HG03575 (cell line): ENCODE data around the gene ACTR2.

Experiments
- ATAC-seq: cut with Tn5 transposase; IDR thresholded peaks from one replicate; pipeline ENCODE4 v1.9.1; 2021; ENCODE audit not compliant: unreplicated experiment, insufficient number of reproducible peaks, low FRiP score; ENCODE audit errors: extremely low read depth

ACTR2 gene

DNA sequence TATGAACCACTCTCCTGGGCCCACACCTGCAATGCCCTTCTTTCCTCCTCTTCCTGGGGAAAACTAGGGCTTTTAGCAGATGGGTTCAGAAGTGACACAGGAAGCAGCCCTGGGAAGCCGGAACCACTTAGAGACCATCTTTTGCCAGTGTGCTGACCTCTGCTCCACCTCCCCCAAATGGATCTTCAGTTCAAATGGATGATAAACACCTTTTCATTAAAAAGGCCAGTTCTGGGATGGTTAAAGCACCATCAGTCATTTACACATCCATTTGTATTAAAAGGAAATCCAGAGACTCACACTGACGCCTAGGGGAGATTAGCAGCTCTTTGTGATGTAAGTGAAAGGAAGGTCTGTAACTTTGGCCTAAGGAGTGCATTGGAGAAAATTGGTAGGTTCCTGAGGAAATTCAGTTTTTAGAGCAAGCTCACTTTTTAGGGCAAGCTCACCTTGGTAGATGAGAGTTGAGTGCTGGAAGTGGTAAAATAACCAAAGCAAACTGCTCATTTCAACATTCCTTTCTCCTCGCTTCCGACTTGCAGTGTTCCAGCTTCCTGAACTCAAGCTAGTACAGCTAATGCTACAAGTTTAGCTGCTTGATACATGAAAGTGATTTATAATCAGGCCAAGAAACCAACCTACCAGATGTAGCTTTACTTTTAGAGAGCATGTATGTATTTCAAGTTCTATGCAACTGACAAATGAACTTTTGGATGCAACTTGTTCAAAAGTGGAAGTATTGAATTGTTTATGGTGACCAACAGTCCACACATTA lies 47.7 kb downstream of the ACTR2 start:
- ATAC-seq, result no peak

DNA sequence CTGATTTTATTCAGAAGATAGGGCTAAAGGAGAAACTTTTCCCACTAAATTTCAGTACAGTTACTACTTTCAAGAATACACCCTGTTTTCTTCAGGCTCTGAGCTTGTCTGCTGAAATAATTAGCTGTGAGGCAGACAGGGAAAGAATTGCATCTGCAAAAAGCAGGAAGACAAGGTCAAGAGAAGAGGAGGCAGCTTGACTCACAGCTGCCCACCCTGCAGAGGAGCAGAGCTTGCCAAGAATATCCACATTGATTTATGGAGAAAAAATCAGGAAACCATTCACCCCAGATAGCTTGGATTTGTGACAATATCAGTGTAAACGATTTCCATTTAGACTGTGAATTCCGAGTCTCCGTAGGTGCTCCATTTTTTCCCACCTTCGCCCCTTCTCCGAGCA lies 49.0 kb downstream of the ACTR2 start:
- no peak for ATAC-seq

- ATAC-seq, result no peak
Measured at GRCh38 chr2:65277118-65277517, 49.5 kb downstream of the ACTR2 start.

GRCh38 chr2:65277791-65278483 lies 50.3 kb downstream of the ACTR2 start:
- no peak for ATAC-seq

DNA sequence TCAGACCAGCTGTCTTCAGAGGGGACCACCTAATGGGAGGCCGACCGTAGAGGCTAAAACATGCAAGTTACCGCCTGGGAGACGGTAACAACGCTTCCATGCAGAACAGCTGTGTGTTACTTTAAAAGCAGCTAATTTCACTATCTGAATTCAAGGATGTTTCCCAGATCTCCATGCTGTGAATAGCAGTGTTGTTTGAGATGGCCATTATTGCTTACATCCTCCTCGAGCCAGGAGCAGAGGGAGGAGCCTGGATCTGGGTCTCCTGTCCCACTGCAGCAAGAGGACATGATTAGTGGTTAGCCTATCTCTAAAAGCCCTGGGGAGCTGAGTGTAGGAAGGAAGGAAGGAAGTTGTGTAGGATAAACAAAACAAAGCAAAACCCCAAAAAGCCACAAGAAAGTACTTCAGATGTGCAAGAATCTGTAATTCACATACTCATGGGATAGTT lies 50.9 kb downstream of the ACTR2 start:
- ATAC-seq, result no peak

GRCh38 chr2:65279756-65280155 lies 52.1 kb downstream of the ACTR2 start:
- no peak for ATAC-seq

GRCh38 chr2:65281627-65282351 lies 54.2 kb downstream of the ACTR2 start:
- no peak for ATAC-seq

GRCh38 chr2:65282477-65283053 lies 54.9 kb downstream of the ACTR2 start:
- ATAC-seq, result no peak

- ATAC-seq, result no peak
Measured at GRCh38 chr2:65287364-65287763, 59.7 kb downstream of the ACTR2 start.

- ATAC-seq, result no peak
Measured at GRCh38 chr2:65291216-65292105, 63.8 kb downstream of the ACTR2 start.

DNA sequence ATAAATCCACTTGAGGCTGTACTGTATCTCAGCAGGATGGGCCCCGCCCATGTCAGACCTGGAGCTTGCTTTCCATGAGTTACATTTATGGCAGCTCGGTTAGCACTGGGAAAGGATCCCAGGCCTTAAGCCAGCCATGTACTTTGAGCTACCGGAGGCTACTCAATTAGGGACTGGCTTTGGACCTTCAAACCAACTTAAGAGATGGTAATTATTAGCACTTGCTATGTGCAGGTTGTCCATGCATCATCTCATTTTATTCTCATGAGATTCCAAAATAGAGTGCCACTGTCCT lies 64.4 kb downstream of the ACTR2 start:
- ATAC-seq, result no peak

DNA sequence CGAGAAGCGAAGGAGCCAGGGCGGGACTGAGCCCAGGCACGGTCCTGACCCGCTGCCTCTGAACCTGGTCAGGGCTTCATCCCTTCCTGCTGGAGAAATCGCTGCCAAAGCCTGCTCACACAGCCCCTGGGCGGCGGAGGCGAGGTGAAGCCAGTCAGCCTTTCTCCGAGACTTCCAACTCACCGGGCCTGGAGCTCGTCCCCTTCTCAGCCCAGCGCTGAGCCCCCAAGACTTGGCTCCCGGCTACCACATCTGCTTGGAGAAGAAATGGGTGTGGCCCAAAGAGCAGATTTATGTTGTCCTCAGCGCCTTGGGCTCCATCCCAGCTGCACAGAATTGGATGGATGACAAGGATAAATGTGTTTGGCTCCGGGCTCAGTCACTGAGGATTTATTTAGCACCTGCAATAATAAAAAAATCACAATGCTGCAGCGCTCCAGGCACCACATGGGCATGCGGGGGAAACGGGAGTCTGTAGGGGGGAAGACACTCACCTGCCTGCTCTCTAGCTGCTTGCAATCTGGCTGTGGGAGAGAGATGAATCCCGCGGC lies 64.9 kb downstream of the ACTR2 start:
- ATAC-seq, result no peak

DNA sequence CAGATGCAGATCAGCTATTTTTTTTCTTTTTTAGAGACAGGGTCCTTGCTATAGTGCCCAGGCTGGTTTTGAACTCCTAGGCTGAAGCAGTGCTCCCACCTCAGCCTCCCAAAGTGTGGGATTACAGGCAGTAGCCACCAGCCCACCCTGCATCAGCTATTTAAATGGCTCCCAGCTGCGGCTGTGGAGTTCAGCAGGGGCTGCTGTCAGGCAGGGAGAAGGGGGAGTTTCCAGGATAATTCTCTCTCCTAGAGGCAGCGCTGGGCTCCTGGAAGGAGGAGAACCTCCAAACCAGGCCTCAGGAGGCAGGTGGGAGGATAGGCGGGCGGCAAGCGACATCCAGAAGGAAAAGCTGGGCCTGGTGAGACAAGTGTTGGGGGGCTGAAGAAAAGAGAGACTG lies 65.7 kb downstream of the ACTR2 start:
- ATAC-seq, result no peak

GRCh38 chr2:65294136-65294535 lies 66.5 kb downstream of the ACTR2 start:
- ATAC-seq, result no peak

DNA sequence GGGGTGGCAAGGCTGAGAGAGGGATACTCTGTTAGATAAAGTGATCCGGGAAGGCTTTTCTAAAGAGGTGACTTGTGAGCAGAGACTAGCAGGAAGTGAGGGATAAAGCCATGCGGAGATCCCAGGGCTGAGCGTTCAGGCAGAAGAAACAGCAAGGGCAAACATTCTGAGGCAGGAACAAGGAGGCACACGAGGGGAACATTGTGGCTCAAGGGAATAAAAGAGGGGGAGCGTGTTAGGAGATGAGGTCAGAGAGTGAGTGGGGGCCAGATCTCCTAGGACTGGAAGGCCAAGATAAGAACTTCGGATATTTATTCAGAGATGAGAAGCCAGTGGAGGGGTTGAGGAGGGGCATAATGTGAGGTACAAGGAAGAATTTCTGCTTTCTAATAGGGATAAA lies 67.1 kb downstream of the ACTR2 start:
- no peak for ATAC-seq

DNA sequence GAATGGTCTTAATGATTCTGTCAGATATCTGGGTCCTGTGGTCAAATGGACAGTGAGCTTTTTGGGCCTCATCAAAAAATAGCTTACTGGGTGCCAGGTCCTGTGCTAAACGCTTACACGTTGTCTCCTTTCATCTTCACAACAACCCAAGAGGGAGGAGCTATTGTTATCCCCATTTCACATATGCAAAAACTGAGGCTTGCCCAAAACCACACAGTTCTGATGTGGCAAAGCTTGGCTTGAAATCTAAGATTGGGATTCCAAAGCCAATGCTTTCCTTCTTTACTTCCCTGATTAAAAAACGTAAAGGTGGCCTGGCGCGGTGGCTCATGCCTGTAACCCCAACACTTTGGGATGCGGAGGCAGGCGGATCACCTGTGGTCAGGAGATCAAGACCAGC lies 69.3 kb downstream of the ACTR2 start:
- no peak for ATAC-seq

GRCh38 chr2:65297544-65297943 lies 69.9 kb downstream of the ACTR2 start:
- no peak for ATAC-seq

GRCh38 chr2:65298089-65298488 lies 70.5 kb downstream of the ACTR2 start:
- no peak for ATAC-seq

DNA sequence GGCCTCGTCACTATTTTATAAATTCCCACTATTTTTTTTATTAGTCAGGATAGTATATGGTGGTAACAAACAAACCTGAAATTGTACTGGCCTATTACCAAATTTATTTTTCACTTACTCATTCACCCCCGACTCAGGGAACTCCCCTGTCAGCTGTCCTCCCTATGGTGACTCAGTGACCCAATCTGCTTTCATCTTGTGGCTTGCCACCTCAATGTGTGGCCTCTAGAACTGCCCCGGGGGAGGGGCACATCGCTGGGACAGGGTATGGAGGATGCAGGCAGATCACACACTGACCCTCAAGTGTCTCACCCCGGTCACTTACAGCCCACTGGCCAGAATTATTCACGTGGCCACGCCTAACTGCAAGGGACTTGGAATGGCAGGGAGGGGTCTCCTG lies 71.6 kb downstream of the ACTR2 start:
- ATAC-seq, result no peak
